ENCODE measurements around the gene GRIK3.

DNA sequence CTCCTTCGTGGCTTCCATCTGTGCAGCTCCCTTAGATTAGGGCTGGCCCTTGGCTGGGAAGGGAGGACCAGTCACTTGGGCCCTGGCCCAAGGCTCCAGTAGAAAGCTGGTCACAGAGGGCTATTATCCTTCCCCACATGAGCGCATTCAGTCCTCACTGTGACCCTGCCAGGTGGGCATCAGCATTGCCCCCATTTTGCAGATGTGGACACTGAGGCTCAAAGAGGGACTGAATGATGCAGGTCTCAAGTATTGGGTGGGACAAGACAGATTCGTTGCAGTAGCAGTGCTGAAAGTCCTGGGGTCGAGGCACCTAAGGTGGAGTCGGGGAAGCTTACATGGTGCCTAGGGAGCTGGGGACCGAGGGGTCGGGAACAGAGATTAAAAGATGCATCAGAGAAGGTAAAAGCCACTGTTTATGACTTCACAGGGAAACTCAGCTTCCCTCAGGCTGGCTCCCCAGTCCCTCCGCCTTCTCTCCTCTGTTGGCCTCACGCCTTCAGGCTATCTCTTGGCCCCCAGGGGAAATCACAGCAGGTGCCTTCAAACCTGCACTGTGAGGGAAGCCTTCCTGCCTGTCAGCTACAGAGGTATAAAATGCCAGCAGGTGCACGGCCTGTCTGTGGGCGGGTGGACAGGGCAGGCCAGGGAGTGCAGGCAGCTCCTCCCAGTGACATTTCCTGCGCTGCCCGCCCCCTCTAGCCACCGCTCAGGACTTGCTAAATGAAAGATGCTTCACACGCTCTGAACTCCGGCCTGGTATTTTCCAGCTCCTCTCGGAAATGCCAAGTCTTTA lies 178.4 kb downstream of the GRIK3 start:
- no peak for TF ChIP-seq CTCF (IDR thresholded peaks at IDR 0.05)
- TF ChIP-seq ZFX (IDR thresholded peaks at IDR 0.05; ENCODE audit: borderline replicate concordance): no peak

Measured in 22Rv1 (cell line).